A673 (cell line): Measurements from ENCODE around the gene WNT5A.

ENCODE experiments used
- CTCF ChIP-seq: fragments of 300-800, 200-600 bp; sonication (generic); conservative IDR thresholded peaks from 2 replicates; pipeline ENCODE4 v1.5.1; 2017; ENCODE audit warnings: low read depth, mild to moderate bottlenecking, antibody characterized with exemption, low read length, moderate library complexity, mixed read lengths
- EZH2 ChIP-seq: fragments of 200-600 bp; sonication (generic); IDR thresholded peaks from 2 replicates; pipeline ENCODE4 v1.6.1; 2017; ENCODE audit warnings: borderline replicate concordance, low read depth, mild to moderate bottlenecking, mixed read lengths, antibody characterized with exemption, low read length; ENCODE audit not compliant: poor library complexity, severe bottlenecking

GRCh38 chr3:55469957-55470526 is 17.1 kb downstream of the WNT5A start:
- no peak for TF ChIP-seq CTCF
- TF ChIP-seq EZH2, result no peak
